HL-60 (cell line): ENCODE data around the gene CABLES2.

Experiments used
- CTCF ChIP-seq: IDR thresholded peaks from one replicate; pipeline ENCODE4 v1.5.1; 2011; ENCODE audit warnings: low read length, control low read depth, inconsistent platforms; ENCODE audit not compliant: insufficient read depth
- GABPA ChIP-seq: IDR thresholded peaks from 2 replicates; pipeline ENCODE4 v1.6.1; 2012; ENCODE audit warnings: low read depth
- POLR2AphosphoS5 ChIP-seq: IDR thresholded peaks from 2 replicates; pipeline ENCODE4 v1.6.1; 2012; ENCODE audit warnings: low read depth
- REST ChIP-seq: IDR thresholded peaks from 2 replicates; pipeline ENCODE4 v1.6.1; 2012; ENCODE audit warnings: low read depth; ENCODE audit not compliant: insufficient replicate concordance
- SPI1 ChIP-seq: IDR thresholded peaks from 2 replicates; pipeline ENCODE4 v1.6.1; 2012; ENCODE audit warnings: low read depth, mild to moderate bottlenecking, borderline replicate concordance

- no peak for TF ChIP-seq CTCF
- no peak for TF ChIP-seq POLR2AphosphoS5
- no peak for TF ChIP-seq GABPA
- TF ChIP-seq REST = no peak
- TF ChIP-seq SPI1 = no peak
Observed at GRCh38 chr20:62441987-62442539, 35.0 kb upstream of the CABLES2 start.
